Body of pancreas (tissue), 4 donors: ENCODE results near the gene RAB11FIP4.

Experiments used
- CTCF ChIP-seq, 7 experiments: fragments of 450-650 bp in 4 of 7; fragments of 200-600 bp in 3 of 7; sonication (generic) in 3 of 7; IDR thresholded peaks; one replicate each; pipeline ENCODE4 v1.5.1; 2016 to 2019; ENCODE audit warnings: antibody characterized with exemption in 7 of 7
- POLR2A ChIP-seq, 3 donors: fragments of 450-650 bp; IDR thresholded peaks; one replicate each; pipeline ENCODE4 v1.6.1; 2016; ENCODE audit warnings: antibody characterized with exemption in 3 of 3, mild to moderate bottlenecking in 2 of 3

- no peak for TF ChIP-seq CTCF (IDR thresholded peaks at IDR 0.05)
- TF ChIP-seq POLR2A (IDR thresholded peaks at IDR 0.05): no peak
Measured at GRCh38 chr17:31369266-31369665, 22.2 kb upstream of the RAB11FIP4 start.
